Coronary artery (tissue), 2 donors: ENCODE measurements around the gene HSD17B8.

Experiments used
- DNase-seq: peaks from one replicate; pipeline ENCODE4 v3.0.0-alpha.2; 2017; ENCODE audit warnings: low spot score
- H3K27ac ChIP-seq, 2 donors: fragments of 200-600 bp; sonication (generic); one replicate each; pipeline ENCODE4 v1.5.1; 2016 to 2019
- H3K4me3 ChIP-seq: fragments of 200-600 bp; sonication (generic); 2 replicates; pipeline ENCODE4 v1.5.1; 2016; ENCODE audit warnings: mild to moderate bottlenecking, moderate library complexity
- CTCF ChIP-seq: fragments of 200-600 bp; sonication (generic); IDR thresholded peaks from one replicate; pipeline ENCODE4 v1.5.1; 2019; ENCODE audit warnings: antibody characterized with exemption

HSD17B8 gene

DNA sequence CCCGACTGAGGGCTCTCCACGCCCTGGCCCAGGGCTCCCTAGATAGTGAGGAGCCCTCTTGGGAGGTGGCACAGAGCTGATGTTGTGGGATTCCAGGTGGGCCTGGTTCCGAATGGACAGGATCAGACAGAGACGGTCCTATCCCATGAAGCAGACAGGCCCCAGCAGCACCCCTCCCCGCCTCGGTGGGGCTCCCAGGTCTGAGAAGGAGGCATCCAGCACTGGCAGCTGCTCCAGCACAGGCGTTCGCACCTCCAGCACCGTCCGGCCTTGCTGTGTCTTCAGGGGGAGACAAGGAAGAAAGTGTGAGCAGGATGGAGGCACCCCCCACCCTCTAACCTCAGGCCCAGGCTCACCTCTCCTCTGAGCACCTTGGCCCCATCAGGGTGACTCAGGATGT is 40.9 kb upstream of the HSD17B8 start:
- no peak for TF ChIP-seq CTCF
- H3K4me3 ChIP-seq: no peak overlapping the region
- DNase-seq: peak; percentile 65

GRCh38 chr6:33164176-33164575 is 40.3 kb upstream of the HSD17B8 start:
- H3K4me3 ChIP-seq: no peak overlapping the region
- H3K27ac ChIP-seq: no peak overlapping the region
- peak; percentile 52 for DNase-seq
- TF ChIP-seq CTCF: no peak

More for the DNA sequence above, 40.9 kb upstream of the HSD17B8 start:
- no peak overlapping the region for H3K27ac ChIP-seq

DNA sequence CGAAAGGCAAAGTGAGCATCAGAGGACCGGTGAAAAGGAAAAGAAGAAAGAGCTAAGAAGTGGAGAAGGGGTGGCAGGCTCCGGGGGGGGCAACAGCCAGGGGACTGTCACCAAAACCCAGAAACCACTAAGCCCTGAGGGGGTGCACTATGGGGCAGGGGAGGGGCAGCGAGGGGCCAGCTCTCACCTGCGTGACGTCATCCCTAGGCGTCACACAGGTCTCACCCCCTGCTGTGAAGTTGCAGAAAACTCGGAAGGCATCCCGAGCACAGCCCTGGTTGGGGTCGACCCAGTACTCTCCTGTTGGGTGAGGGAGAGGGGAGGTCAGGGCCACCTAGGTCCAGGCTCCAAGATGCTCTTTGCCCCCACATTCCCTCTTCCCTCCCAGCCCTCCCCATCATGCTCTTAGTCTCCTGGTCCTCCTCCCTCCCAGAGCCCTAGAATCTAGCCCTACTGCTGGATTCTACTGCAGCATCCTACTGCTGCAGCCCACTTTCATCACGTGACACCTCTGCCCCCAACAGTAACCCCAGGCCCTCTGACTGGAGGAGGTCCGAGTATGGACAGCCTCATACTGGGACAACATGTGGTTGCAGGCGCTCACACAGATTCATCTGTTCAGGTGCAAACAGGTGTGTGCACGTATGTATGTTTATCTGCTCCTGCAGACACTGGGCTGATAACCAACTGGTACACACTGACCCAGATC is 39.6 kb upstream of the HSD17B8 start:
- TF ChIP-seq CTCF: no peak
- peak; percentile 70 for DNase-seq
- Histone ChIP-seq H3K27ac (no peak overlapping the region), H3K4me3 (no peak overlapping the region)

DNA sequence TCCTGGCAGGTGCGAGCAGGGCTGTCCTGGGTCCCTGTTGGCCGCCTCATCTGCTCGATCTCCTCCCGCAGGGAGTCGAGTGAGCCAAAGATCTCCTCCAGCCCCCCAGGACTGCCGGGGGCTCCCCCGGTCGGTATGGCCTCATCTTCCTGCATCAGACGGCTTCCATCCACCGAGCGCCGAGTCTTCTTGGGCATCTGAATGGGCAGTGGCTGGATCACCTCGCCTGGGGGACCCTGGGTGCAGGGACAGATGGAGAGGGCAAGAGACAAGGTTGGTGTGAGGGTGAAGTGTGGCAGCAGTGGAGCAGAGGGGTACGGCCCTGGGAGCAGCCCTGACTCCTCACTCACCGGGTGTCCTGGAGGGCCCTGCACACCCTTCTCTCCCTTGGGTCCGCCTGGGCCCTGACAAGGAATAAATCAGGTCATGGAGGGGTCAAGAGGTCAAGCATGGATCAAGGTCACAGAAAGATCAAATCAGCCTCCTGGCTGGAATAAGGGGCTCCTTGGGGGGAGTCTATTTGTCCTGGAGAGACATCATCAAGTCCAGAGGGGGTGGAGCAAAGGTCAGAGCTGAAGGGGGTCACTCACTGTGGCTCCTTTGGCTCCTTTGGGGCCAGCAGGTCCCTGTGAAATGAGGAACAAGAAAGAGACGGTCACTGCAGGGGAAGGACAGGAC is 38.7 kb upstream of the HSD17B8 start:
- DNase-seq: peak; percentile 71
- Histone ChIP-seq H3K27ac (no peak overlapping the region), H3K4me3 (no peak overlapping the region)
- no peak for TF ChIP-seq CTCF

GRCh38 chr6:33166363-33166762 is 38.1 kb upstream of the HSD17B8 start:
- no peak for TF ChIP-seq CTCF
- no peak for DNase-seq

GRCh38 chr6:33166811-33167210 is 37.6 kb upstream of the HSD17B8 start:
- no peak overlapping the region for H3K4me3 ChIP-seq
- TF ChIP-seq CTCF: no peak
- DNase-seq: no peak
- no peak overlapping the region for H3K27ac ChIP-seq

More at GRCh38 chr6:33166363-33166762, 38.1 kb upstream of the HSD17B8 start:
- Histone ChIP-seq H3K4me3 (no peak overlapping the region), H3K27ac (no peak overlapping the region)
